GM18519 (cell line): ENCODE results near the gene CENPP.

ENCODE experiments used
- ATAC-seq: cut with Tn5 transposase; IDR thresholded peaks from one replicate; pipeline ENCODE4 v1.9.1; 2021; ENCODE audit warnings: mild to moderate bottlenecking, moderate library complexity; ENCODE audit not compliant: unreplicated experiment, low FRiP score

Gene CENPP

GRCh38 chr9:92527832-92528521, 202.2 kb downstream of the CENPP start:
- no peak for ATAC-seq

GRCh38 chr9:92528522-92528849, 202.7 kb downstream of the CENPP start:
- no peak for ATAC-seq

GRCh38 chr9:92529124-92529523, 203.4 kb downstream of the CENPP start:
- ATAC-seq, result no peak

- ATAC-seq, result no peak
These were observed 205.1 kb downstream of the CENPP start for GRCh38 chr9:92530893-92531292.

GRCh38 chr9:92534204-92534603, 208.5 kb downstream of the CENPP start:
- ATAC-seq, result no peak

DNA sequence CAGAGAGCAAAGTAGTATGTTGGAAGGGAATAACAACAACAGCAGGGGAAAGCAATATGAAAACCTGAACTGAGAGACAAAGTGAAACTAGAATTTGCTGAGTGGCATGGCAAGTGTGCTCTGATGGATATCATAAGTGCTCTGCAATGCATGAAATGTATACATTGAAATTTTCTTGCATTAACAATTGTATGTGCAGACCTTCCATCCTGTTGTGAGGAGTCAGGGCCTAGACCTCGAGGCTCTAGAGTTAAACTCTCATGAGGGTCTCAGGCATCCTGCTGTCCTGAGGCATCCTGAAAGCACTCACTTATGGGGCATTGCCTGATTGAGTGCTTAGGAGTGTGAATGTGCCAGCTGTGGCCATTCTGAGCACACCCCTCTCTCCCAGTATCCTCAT, 208.9 kb downstream of the CENPP start:
- ATAC-seq, result no peak

DNA sequence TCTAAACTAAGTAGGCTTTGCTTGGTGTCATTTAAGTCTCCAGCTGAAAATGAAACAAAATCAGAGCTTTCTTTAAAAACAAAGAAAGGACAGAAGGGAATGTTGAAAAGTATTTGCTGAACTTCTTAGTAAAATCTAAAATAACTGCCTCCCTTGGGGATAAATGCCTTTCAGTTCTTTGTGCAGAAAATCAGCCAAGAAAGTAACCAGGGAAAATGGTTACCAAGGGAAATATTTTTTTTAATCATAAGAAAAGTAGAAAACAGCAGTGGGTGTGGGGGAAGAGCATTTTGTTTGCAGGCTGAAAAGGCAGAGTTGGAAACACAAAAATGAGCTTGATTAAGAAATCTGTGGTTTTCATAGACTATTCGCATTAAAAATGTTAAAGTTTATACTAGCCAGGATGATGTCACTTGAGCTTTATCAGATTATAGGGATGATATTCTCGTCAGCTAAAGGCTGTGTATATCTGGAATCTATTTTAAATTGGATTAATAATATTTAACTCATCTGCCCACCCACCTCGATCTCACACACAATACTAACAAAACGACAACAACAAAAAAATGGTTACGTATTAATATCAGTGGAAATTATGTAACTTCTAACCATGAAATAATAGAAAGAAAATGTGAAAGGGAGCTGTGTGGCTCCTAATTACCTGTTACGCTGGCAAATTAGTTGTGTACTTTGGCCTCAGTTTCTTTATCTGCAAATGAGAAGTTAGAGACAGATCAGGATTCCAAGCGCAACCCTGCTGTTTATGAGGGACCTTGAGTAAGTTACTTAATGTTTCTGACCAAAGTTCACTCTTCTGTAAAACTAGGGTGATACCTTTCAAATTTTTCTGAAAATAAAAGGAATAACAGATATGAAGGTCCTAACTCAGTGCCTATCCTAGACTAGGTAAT, 210.4 kb downstream of the CENPP start, which contains the start of gene ECM2:
TSS of gene ECM2 (minus strand) at position 51 of the 911 bp plus-strand sequence. CDS start 13,124 bp downstream, outside the sequence.
- no peak for ATAC-seq

DNA sequence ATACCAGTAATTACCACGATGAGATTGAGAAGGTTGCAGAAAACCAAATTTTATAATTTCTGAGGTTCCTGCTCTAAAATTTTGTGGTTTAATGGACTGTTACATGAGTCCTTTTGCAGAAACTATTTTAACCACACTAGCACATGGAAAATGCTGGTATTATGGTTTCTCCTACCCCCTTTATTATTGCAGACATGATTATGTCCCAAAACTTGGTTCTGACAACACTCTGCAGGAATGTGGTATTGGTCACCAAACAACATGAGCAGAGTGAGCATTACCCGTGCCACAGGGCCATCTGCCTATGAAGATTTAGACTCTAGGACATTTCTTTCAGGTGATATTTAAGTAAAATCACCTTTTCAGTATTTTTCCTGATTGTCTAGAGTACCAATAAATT, 212.8 kb downstream of the CENPP start:
- no peak for ATAC-seq

GRCh38 chr9:92543972-92544371, 218.2 kb downstream of the CENPP start:
- no peak for ATAC-seq

DNA sequence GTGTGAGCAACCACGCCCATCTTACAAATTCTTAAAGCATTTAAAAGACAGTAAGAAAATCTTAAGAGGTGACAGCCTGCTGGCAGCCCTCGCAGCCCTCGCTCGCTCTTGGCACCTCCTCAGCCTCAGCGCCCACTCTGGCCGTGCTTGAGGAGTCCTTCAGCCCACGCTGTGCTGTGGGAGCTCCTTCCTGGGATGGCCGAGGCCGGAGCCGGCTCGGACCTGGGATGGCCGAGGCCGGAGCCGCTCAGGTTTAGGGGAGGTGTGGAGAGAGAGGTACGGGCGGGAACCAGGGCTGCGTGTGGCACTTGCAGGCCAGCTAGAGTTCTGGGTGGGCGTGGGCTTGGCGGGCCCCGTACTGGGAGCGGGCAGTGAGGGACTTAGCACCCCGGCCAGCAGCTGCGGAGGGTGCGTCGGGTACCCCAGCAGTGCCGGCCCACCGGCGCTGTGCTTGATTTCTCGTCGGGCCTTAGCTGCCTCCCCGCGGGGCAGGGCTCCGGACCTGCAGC, 219.3 kb downstream of the CENPP start:
- ATAC-seq, result no peak

DNA sequence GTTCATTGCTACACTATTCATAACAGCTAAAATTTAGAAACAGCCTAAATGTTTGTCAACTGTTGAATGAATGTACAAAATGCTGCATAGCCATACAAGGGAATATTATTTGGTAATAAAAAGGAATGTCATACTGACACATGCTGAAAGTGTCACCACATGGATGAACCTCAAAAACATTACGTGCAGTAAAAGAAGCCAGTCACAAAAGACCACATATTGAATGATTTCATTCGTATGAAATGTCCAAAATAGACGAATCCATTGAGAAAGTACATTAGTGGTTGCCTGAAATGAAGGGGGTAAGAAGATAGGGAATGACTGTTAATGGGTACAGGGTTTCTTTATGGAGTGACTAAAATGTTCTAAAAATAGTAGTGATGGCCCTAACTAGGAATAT, 221.6 kb downstream of the CENPP start:
- ATAC-seq, result no peak

GRCh38 chr9:92550765-92551164, 225.0 kb downstream of the CENPP start:
- no peak for ATAC-seq

DNA sequence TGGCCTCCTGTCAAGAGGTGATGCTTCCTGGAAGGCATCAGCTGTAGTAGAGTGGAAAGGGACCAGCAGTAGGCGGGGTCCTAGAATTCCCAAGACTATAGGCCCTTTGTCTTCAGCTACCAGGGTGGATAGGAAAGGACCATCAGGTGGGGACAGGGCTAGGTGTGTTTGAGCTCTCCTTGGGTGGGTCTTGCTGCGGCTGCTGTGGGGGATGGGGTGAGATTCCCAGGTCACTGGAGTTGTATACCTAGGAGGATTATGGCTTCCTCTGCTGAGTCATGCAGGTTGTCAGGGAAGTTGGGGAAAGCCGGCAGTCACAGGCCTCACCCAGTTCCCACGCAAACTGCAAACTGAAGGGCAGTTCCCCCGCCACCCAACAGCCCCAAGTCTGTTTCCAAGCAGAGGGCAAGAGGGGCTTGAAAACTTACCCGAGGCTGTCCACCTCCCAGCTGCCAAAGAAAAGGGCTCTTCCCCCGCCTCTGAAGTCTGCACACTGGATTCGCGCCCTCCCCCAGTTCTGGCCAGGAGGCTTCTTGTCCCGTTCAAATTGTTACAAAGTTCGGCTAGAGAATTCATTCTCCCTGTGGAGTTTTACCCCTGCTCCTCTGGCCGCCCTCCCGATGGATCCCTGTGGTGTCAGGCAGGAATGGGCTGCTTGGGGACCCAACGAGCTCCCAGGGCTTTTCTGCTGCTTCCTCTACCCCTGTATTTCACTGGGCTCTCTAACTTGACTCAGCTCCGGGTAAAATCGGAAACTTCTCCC, 233.0 kb downstream of the CENPP start:
- ATAC-seq, result no peak

DNA sequence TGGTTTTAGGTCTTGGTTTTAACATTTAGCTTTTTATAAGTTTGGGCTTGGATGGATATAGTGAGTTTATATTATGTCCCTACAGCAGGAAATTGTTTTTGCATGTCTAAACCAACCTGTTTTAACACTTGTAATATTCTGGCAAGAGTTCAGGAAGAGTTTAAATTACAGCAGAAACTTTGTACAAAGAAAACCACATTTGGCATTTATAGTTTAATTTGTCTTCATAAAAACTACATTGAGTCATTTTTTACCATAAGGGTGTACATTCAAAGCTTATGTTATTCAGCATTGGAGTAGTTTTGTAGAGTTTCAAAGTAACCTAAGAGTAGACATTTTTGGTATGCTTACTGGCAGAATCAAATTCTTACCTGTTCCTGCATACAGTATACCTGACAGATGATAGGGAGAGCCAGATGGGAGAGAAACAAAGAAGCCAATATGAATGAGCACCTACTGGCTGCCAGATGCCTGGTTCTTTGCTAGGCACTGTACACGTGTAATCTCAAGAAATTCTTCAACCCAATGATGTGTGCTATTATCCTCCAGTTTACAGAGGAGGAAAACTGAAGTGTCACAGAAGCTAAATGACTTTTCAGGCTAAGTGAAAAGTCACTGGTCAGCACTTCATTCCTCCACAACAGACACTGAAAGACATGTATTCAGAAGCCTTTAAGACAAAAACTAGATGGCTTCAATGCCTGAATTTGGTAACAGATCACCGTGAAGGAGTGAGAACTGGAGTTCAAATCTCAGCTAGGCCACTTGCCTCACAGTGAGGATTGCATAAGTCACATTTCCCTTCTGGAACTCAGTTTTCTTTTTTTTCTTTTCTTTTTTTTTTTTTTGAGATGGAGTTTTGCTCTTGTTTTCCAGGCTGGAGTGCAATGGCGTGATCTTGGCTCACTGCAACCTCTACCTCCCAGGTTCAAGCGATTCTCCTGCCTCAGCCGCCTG, 235.9 kb downstream of the CENPP start:
- no peak for ATAC-seq

DNA sequence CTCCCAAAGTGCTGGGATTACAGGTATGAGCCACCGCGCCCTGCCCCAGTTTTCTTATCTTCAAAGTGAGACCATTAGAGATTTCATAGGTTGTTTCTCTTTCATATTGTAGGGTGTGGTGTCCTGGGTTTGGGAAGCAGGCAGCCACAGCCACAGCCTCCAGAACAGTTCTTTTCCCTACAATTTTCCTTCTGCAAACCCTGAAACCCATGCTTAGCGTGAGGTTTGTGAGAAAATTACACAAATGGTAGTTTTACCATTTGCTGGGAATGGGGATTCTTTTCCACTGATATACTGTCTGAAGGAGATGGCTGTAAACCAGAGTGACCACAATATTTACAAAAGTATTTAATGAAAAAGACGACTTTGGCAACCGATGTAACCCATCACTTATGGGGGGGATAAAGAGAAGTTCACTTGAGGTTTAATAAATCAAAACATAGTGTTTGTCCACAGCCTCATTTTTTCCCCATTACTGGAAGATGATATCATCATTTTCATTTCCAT, 236.8 kb downstream of the CENPP start:
- ATAC-seq, result no peak

GRCh38 chr9:92563116-92564100, 237.7 kb downstream of the CENPP start:
- no peak for ATAC-seq

- ATAC-seq, result no peak
These were observed 238.8 kb downstream of the CENPP start for GRCh38 chr9:92564504-92564903.

GRCh38 chr9:92564982-92565381, 239.2 kb downstream of the CENPP start:
- ATAC-seq, result no peak
